GM23338 (cell line): ENCODE data around the gene PTPN5. TPM values are rescaled to one million over a fixed set of nuclear protein-coding genes. Genes with fewer than 3 reads are reported as not detected.

Experiments
- CREB1 ChIP-seq: fragments of 250-450 bp; sonication (Bioruptor Pico); IDR thresholded peaks from 2 replicates; pipeline ENCODE4 v1.5.0; 2020; ENCODE audit warnings: low read depth, mild to moderate bottlenecking, moderate library complexity
- CTCF ChIP-seq, 2 experiments: fragments of 200-600 bp in 1 of 2; sonication (generic) in 1 of 2; conservative IDR thresholded peaks; 2 replicates each; pipeline versions ENCODE4 v1.5.1 to v1.6.1; 2016 to 2017; ENCODE audit warnings: antibody characterized with exemption in 2 of 2, low read depth in 2 of 2, mild to moderate bottlenecking in 2 of 2, moderate library complexity in 1 of 2
- ETS1 ChIP-seq: IDR thresholded peaks from 2 replicates; pipeline ENCODE4 v1.6.1; 2016; ENCODE audit warnings: antibody characterized with exemption
- EZH2 ChIP-seq: fragments of 200-600 bp; sonication (generic); IDR thresholded peaks from one replicate; pipeline ENCODE4 v1.8.0; 2017; ENCODE audit warnings: antibody characterized with exemption, mild to moderate bottlenecking, low read depth; ENCODE audit not compliant: unreplicated experiment
- JUNB ChIP-seq: IDR thresholded peaks from one replicate; pipeline ENCODE4 v1.6.1; 2016; ENCODE audit warnings: antibody characterized with exemption; ENCODE audit not compliant: unreplicated experiment
- POLR2AphosphoS5 ChIP-seq: IDR thresholded peaks from 2 replicates; pipeline ENCODE4 v1.6.1; 2016; ENCODE audit warnings: antibody characterized with exemption, low read depth
- STAT1 ChIP-seq: IDR thresholded peaks from one replicate; pipeline ENCODE4 v1.6.1; 2016; ENCODE audit warnings: antibody characterized with exemption; ENCODE audit not compliant: unreplicated experiment
- ZNF114 ChIP-seq: fragments of 250-450 bp; sonication (Bioruptor Pico); IDR thresholded peaks from 2 replicates; pipeline ENCODE4 v1.5.0; 2020; ENCODE audit warnings: mild to moderate bottlenecking, moderate library complexity
- ZNF331 ChIP-seq: fragments of 250-450 bp; sonication (Bioruptor Pico); IDR thresholded peaks from 2 replicates; pipeline ENCODE4 v1.5.0; 2020; ENCODE audit warnings: low read depth, mild to moderate bottlenecking, moderate library complexity
- ZNF462 ChIP-seq: fragments of 250-450 bp; sonication (Bioruptor Pico); IDR thresholded peaks from 2 replicates; pipeline ENCODE4 v1.5.0; 2020; ENCODE audit warnings: mild to moderate bottlenecking, moderate library complexity
- polyA plus RNA-seq: library from polyadenylated mRNA; unstranded; fragments of >200 nt; fragmentation: Nextera tagmentation; extraction: Ambion mirVana; gene quantifications from 2 replicates; pipeline ENCODE4 v1.2.1, GENCODE V29; 2016
- total RNA-seq: library from RNA; depleted of rRNA; stranded (reverse); fragments of >200 nt; shearing (Covaris generic); gene quantifications from 2 replicates; pipeline ENCODE4 v1.2.3, GENCODE V29; 2014

PTPN5 gene
- total and polyA plus RNA-seq, 2 experiments from 2014 or later: 3.7 to 5.7 TPM

- no peak for TF ChIP-seq ZNF462 (CRISPR knock-in tag)
- TF ChIP-seq CTCF (conservative IDR thresholded peaks at IDR 0.05; ENCODE audit: low read depth in 2 of 2): no peak
- no peak for TF ChIP-seq ZNF114 (CRISPR knock-in tag)
- no peak for TF ChIP-seq JUNB
- TF ChIP-seq CREB1 (CRISPR knock-in tag): no peak
- no peak for TF ChIP-seq STAT1
- no peak for TF ChIP-seq POLR2AphosphoS5
- no peak for TF ChIP-seq ETS1
- no peak for TF ChIP-seq EZH2
- TF ChIP-seq ZNF331 (CRISPR knock-in tag): no peak
Measured at GRCh38 chr11:18696638-18697225, 94.9 kb downstream of the PTPN5 start (continued).
